ENCODE measurements around the gene STPG4.

STPG4 gene

DNA sequence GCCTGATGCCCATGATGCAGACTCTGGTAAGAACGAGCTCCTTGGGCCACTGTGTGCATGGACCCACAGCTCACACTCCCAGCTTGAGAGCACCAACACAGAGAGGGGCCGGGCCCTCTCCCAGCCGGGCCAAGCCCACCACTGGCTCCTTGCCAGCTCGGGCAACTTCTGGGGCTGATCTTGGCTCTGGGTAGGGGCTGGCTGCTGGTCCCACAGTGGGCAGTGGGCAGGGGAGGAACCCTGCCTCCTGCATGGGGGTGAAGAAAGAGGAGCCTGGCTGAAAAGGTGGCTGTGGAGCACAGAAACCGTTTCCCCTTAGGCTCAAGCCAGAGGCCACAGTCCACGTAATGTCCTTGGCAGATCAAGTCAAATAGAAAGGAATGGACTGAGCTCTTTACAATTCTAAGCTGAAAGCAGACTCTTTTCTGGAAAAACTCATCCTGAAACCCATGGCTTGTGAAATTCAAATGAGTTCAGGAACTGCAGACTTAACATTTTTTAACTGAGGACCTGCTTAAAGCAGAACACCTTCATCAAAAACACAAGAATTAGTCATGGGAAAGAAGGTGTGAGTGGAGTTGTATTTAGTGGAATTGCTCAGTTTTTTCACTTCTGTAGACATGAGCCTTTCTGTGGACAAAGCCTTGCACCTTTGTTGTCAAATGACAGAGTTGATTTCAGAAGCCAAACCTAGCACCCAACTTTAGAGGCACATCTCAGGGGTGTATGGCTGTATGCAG lies 104.9 kb downstream of the STPG4 start:
- no peak for DNase-seq

DNA sequence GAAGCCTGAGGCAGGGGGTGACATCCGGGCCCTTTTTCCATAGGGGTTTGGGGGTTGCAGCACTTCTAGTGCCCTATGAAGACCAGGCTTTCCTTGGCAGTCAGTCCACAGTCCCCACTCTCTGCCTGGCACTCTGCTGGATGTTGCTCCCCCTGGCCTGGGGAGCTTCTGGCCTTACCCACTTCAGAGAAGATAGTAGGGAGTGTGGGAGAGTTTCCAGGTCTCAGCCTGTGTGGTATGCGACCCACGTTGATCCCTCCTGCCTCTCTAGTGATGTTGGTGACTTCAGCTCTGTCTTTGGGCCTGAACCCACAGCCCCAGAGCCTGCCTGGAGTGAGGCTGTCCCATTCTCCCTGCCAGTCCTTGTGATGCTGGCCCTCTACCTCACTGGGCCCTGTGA lies 105.6 kb downstream of the STPG4 start:
- DNase-seq: no peak

DNA sequence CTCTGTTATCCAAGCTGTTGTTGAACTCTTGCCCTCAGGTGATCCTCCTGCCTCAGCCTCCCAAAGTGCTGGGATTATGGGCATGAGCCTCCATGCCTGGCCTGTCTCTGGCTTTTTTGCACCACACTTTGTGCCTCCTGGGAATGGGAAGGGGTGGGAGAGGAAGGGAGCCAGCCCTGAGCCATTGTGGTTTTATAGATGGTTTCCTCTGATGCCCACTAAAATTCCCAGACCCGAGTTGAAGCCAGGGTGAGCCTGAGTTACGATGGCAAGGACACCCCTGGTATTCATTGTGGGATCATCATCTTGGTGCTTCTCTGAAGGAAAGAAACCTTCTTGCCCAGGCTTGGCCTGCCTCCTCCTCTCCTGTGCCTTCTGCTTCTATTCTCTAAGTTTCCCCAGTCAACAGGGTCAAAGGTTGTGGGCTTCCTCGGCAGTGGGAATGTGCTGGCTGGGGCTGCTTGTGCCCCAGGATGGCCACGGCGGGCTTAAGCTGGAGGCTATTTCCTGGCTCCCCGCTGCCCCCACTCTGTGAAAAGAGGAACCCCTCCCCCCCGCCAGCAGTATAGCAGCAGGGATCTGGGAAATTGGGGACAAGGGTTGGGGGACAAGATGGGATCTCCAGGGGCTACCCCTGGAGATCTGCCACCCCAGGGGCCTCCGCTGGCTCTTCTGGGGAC lies 106.2 kb downstream of the STPG4 start:
- DNase-seq: no peak

DNA sequence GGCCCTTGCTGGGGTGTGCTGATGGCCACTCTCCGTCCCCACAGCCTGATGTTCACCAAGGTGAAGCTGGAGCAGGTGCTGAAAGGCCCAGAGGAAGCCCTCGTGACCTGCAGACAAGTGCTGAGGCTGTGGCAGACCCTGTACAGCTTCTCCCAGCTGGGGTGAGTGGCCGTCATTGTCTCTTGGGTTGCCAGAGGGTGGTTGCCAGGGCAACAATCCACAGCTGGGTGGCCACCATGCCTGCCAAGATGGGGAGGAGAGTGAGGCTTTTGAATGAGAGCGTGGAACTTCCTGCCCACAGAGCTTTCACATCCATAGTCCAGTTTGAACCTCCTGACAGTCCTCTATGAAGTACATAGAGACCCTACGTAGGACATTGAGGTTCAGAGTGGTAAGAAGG lies 108.8 kb downstream of the STPG4 start:
- no peak for DNase-seq

DNA sequence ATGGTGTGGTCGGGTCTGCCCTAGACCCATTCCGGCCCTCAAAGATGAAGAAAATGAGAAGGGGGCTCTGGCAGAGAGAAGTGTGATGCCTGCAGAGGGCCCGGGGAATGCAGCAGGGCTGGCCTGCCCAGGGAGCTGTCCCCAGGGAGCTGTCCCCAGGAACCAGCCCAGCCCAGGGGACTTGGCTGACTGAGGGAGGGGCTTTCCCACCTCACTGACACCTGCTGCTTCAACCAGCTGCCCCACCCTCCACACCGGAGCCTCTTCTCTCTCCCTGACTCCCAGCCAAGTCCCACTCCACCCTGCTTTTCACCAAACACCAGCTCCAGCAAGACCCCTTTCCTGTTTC lies 111.2 kb downstream of the STPG4 start:
- no peak for DNase-seq

DNA sequence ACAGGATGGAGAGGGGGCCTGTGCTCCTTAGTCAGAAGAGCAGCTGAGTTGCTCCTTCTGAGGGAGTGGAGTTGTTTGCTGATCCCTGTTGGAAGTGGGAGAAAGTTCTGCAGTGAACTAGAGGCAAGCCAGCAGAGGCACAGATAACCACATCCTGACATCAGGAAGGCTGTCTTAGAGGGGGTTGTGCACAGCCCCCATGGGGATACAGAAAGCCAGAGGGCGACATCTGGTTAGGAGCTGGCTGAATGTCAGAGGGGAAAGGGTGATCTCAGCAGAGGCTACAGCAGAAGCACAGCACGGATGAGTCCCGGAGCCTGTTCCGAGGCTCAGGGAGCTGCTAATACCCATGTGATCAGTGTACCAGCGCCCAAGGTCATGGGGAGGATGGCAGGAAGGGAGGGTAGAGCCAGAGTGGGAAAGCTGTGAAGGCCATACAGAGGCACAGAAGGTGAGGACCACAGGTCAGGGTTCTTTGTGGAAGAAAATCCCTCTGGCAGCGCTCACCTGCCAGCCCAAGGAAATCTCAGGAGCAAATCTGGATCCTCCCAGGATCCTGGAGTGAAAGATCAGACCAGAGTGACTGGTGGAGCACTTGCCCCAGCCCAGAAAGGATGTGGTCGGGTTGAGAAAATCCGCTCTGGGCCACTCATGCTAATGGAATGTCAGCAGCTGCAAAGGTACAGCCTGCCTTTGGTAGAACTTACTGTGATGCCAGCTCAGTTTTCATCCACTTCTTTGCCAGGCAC lies 111.8 kb downstream of the STPG4 start:
- no peak for DNase-seq

DNA sequence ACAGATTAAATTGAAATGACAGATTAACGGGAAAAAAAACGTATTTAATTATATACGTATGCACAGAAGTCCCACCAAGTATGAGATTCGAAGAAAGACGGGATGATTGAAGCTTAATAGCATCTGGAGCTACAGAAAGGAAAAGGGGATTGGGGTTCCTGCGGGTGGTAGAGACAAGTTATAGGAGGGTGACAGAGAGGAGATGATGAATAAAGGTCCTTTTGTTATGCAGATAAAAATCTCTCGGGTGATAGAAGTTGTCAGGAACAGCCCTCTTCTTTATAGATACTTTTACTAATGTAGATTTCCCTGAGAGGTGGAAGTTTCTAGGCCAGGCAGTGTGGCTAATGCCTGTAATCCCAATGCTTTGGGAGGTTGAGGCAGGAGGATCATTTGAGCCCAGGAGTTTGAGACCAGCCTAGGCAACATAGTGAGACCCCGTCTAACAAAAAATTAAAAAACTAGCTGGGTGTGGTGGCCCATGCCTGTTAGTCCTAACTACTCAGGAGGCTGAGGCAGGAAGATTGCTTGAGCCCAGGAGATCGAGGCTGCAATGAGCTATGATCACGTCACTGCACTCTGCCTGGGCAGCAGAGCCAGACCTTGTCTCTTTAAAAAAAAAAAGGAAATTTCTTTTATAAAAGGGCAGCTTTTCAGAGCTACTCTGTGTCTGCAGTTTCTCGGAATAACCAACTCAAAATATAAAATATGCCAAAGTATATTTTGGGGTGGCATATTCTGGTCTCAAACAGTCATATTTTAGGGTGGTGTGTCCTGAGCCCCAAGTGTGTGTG lies 113.0 kb downstream of the STPG4 start:
- no peak for DNase-seq

DNA sequence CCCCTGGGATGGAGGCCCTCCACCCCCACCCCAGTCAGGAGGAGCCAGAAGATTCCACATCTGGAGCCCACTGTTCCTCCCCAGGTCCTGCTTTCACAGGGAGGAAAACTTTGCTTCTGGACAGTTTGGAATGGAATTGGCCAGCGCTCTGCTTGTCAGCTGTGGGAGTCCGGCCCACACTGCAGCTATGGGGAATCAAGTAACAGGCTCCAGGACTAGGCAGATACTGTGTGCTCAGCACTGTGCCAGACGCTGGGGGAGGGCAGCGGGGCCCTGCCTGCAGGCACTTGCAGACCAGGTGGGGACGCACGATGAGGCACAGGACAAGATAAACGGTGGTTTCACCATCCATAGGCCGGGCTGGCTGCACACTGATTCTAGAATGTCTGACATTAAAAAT lies 114.0 kb downstream of the STPG4 start:
- DNase-seq: no peak

DNA sequence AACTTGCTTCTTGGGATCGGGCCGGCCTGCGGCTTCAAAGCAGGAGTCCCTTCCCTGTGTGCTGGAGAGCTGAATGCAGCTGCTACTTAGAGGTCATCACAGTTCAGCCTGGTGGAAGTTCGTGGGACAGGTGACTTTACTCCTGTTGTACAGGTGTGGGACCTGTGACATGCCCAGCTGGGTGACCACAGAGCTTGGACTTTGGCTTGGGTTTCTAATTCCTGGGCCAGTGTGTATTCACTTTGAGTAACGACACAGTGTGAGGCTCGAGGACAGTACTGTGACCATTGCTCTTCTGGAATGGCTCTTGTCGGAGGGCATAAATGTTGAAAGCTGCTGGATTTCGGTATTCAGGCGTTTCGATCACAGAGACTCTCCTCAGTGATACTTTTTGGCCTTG lies 114.5 kb downstream of the STPG4 start:
- DNase-seq: no peak

DNA sequence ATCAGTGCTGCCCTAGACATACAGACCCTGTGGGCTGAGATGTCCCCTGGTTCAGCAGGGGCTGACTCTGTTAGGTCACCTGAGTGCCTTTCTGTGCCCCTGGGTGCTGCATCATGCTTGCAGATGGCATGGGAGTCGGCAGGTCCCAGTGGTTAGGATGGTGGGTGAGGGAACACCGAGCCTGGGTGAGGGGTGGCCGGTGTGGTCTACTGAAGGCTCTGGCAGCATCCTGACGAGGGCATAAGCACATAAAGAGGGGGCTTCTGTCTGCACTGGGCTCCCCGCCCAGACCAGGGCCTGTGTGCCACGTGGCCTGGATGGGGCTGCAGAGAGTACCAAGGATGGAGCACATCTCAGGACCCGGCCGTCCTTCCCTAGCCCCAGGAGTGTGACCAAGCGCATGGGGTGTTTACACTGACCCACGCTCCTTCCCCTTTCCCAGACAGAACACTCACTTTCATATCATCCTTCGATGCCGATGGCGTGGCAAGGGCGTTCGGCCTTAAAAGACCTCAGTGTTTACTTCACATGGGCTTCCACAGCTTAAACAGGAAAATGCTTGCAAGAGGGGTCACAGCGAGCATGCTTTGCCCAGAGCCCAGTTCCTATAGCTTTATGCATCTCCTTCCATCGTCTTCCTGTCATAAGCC lies 115.1 kb downstream of the STPG4 start:
- DNase-seq: no peak

DNA sequence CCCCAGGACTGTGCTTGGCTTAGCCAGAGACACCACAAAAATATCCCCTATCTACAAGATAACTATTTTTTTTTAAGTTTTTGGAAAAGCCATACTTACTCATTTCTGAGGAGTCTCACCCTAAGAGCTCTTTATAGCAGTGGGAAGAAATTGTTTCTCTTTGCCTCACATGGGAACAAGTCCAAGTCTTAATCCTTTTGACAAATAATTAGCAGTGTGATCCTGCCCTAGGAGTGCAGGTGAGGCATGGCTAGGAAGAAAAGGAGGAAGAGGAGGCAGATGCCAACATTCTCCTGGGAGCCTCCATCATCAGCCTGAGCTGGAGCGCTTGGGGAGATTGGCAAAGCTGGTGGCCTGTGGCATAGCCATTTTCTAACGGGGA lies 115.6 kb downstream of the STPG4 start:
- no peak for DNase-seq

DNA sequence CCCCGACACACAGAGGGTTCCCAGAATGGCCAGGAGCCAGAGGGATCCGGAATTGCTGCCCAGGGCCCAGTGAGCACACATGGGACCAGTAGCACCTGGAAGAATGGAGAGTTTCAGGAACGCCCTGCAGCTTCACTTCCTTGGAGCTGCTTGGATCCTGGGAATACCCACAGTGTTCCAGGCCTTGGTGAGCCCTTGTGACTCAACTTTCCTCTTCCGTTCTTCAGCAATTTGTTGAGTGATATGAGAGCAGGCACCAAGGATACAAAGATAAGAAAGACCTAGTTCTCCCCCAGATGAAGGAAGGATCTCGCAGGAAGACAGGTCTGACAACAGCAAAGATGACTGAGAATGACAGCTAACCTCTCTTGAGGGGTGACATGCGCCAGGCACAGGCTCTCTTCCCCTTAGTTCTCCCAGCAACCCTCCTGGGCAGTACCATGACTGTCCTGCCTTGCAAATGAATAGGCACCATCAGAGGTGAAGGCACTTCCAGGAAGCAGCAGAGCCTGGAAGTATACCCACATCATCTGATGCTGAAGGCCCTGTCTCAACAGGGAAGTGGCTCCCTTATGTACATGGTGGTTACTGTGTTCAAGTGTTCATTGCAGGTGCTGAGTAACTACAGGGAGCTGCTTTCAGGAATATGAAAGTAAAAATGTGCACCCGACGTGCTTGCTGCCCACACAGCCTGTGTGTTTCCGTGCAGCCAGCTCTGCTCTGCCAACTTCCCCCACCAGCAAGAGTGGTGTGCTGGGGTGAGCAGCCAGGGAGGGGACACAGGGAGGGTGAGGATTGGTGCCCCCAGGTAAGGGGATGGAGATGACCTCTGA lies 116.2 kb downstream of the STPG4 start:
- no peak for DNase-seq

DNA sequence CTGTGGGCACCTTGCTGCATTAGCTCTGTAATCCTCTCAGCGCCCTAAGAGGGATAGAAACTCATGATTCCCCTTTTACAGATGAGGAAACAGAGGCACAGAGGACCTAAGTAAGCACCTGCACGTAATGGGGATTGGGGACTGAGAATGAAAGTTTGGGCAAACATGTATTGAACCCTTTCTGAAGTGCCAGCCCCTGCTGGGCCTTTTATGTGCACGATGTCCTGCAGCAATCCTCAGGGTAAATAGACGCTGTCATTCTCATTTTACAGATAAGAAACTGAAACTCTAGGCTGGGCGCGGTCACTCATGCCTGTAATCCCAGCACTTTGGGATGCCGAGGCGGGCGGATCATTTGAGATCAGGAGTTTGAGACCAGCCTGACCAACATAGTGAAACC lies 117.4 kb downstream of the STPG4 start:
- no peak for DNase-seq

Measured in NCI-H187 (cell line).